Activated CD4-positive, alpha-beta memory T cell treated with anti-CD3 and anti-CD28 coated beads, Interleukin-2, amount 10 ng/mL, durations not matched to agents 7 days and 5 days (primary cell): ENCODE measurements around the gene NAXD. TPM values are rescaled to one million over a fixed set of nuclear protein-coding genes. Genes with fewer than 3 reads are reported as not detected.
"Not testable (repeated sequence)": the region's sequence is repeated elsewhere in the genome, so short reads cannot be mapped to it uniquely, and the experiment has no call there.

Source experiments
- CTCF ChIA-PET: fragments of 350-600 bp; sonication (Branson Sonifier 250); formaldehyde crosslinking; loops from one replicate; lab custom pipeline; 2021; ENCODE audit warnings: antibody characterized with exemption, inconsistent platforms; lab: Charles Lee
- POLR2A ChIA-PET: fragments of 350-600 bp; sonication (Branson Sonifier 250); formaldehyde crosslinking; loops from one replicate; lab custom pipeline; 2021; ENCODE audit warnings: antibody characterized with exemption; lab: Charles Lee
- DNase-seq: peaks from one replicate; pipeline ENCODE4 v3.0.0-alpha.2; 2020
- H3K27ac Mint-ChIP-seq: one replicate; pipeline ENCODE4 v1.8.0; 2021; ENCODE audit warnings: mild to moderate bottlenecking, mixed read lengths
- H3K27me3 Mint-ChIP-seq: one replicate; pipeline ENCODE4 v1.8.0; 2021; ENCODE audit warnings: mixed read lengths
- H3K36me3 Mint-ChIP-seq: one replicate; pipeline ENCODE4 v1.8.0; 2021; ENCODE audit warnings: low read depth, mixed read lengths
- H3K4me1 Mint-ChIP-seq: one replicate; pipeline ENCODE4 v1.8.0; 2021; ENCODE audit warnings: mixed read lengths
- H3K4me3 Mint-ChIP-seq: one replicate; pipeline ENCODE4 v1.8.0; 2021; ENCODE audit warnings: mild to moderate bottlenecking, mixed read lengths
- H3K9me3 Mint-ChIP-seq: one replicate; pipeline ENCODE4 v1.8.0; 2021; ENCODE audit warnings: mixed read lengths
- total RNA-seq, 2 experiments: library from RNA; stranded (reverse); gene quantifications; one replicate each; pipeline ENCODE4 v1.2.3, GENCODE V29; 2021

Gene NAXD
- total RNA-seq, 2 experiments from 2014 or later, result 29.6 to 30.8 TPM

DNA sequence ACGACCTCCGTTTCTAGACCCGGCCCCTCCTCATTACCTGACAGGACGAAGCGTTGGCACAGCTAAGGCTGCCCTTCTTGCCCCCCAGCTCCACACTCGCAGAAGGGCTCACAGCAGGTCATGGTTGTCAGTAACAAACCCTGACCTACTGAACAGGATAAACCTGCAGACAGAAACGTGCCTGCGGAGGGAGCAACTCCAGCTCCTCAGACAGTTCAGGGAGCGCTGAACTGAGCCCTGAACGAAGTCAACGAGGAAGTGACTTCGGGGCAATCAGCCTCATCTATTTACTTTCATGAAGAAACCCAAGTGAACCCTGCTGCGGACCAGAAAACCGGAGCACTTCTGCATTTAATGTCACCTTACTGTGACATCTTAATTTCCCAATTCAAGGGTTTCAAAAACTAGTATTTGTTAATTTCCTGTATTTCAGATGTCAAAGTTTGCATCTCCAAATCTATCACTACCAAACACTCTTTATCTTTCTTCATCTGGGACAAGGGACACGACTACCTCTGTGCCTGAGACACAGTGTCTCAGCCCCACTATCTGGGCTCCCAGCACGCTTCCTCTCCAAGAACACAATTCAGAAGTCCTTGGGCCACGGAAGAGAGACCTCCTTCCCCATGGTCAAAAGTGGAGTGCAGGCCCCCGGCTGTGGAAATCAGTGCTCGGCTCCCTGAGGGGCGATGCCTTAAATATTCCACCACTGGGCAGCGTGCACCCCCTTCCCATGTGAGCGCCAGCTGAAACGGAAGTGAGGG is 50.3 kb downstream of the NAXD start:
- H3K4me3 Mint-ChIP-seq, result no peak overlapping the region
- H3K27me3 Mint-ChIP-seq, result no peaks in the 10 kb centered on the region
- CTCF ChIA-PET, result no interaction called here

DNA sequence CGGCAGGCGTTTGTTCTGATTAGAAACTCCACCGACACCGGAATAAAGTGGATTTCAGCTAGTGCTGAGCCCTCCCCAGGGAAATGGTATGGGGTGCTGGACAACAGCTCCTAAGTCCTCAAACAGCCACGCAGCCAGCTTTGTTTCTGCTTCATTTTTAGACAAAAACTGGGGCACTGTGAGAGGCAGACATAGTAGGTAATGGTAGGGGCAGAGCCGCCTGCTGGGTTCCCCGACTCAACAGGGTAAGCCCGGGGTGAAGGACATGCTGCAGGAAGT is 50.8 kb downstream of the NAXD start:
- no peak for DNase-seq
- H3K4me3 Mint-ChIP-seq, result no peak overlapping the region
- peaks cover 80% of the 10 kb centered on the region for H3K36me3 Mint-ChIP-seq
- H3K4me1 Mint-ChIP-seq, result peaks cover 6% of the 10 kb centered on the region
- H3K27ac Mint-ChIP-seq, result no peak overlapping the region
- POLR2A ChIA-PET, result no interaction called here
- H3K27me3 Mint-ChIP-seq, result no peaks in the 10 kb centered on the region
- CTCF ChIA-PET, result no interaction called here
- no peaks in the 10 kb centered on the region for H3K9me3 Mint-ChIP-seq

More for the DNA sequence above, 50.3 kb downstream of the NAXD start:
- H3K9me3 Mint-ChIP-seq, result no peaks in the 10 kb centered on the region
- POLR2A ChIA-PET, result no interaction called here
- DNase-seq, result no peak
- no peak overlapping the region for H3K27ac Mint-ChIP-seq
- H3K4me1 Mint-ChIP-seq, result peaks cover 6% of the 10 kb centered on the region
- peaks cover 79% of the 10 kb centered on the region for H3K36me3 Mint-ChIP-seq

DNA sequence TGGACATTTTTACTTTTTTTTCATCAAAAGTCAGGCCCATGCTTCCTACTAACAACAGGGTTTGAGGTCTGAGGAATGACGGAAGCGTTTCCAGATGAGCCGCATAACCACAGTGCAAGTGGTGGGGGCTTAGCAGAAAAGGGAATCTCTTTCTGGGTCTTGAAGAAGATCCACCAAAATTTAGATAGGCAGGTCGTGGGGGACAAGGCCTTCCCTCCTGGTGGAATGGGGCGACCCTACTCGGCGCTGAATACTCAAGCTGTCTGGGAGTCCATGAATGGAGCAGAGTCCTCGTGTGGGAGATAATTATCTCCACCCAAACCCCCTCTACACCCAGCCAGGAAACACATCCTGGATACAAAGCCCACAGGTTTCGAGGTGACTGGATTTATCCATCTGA is 53.7 kb downstream of the NAXD start:
- Mint-ChIP-seq H3K36me3 (peaks cover 77% of the 10 kb centered on the region), H3K4me3 (no peak overlapping the region), H3K27ac (no peak overlapping the region), H3K4me1 (peaks cover 6% of the 10 kb centered on the region), H3K27me3 (no peaks in the 10 kb centered on the region), H3K9me3 (no peaks in the 10 kb centered on the region)
- DNase-seq, result no peak
- ChIA-PET POLR2A (no interaction called here), CTCF (interaction anchor here (1.0 kb wide), 1 partner anchor 14 kb away, joined by 5 read pairs; no protein-coding TSS in a partner anchor)

DNA sequence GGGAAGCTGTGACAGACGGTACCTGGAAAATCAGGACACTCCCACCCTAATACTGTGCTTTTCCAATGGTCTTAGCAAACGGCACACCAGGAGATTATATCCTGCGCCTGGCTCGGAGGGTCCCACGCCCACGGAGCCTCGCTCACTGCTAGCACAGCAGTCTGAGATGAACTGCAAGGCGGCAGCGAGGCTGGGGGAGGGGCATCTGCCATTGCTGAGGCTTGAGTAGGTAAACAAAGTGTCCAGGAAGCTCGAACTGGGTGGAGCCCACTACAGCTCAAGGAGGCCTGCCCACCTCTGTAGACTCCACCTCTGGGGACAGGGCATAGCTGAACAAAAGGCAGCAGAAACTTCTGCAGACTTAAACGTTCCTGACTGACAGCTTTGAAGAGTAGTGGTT is 54.5 kb downstream of the NAXD start:
- DNase-seq, H3K27ac Mint-ChIP-seq, H3K4me1 Mint-ChIP-seq, H3K27me3 Mint-ChIP-seq, POLR2A ChIA-PET, H3K4me3 Mint-ChIP-seq, H3K9me3 Mint-ChIP-seq: not testable (repeated sequence)
- peaks cover 79% of the 10 kb centered on the region for H3K36me3 Mint-ChIP-seq
- CTCF ChIA-PET, result interaction anchor here (1.0 kb wide), 1 partner anchor 13 kb away, joined by 5 read pairs; no protein-coding TSS in a partner anchor

DNA sequence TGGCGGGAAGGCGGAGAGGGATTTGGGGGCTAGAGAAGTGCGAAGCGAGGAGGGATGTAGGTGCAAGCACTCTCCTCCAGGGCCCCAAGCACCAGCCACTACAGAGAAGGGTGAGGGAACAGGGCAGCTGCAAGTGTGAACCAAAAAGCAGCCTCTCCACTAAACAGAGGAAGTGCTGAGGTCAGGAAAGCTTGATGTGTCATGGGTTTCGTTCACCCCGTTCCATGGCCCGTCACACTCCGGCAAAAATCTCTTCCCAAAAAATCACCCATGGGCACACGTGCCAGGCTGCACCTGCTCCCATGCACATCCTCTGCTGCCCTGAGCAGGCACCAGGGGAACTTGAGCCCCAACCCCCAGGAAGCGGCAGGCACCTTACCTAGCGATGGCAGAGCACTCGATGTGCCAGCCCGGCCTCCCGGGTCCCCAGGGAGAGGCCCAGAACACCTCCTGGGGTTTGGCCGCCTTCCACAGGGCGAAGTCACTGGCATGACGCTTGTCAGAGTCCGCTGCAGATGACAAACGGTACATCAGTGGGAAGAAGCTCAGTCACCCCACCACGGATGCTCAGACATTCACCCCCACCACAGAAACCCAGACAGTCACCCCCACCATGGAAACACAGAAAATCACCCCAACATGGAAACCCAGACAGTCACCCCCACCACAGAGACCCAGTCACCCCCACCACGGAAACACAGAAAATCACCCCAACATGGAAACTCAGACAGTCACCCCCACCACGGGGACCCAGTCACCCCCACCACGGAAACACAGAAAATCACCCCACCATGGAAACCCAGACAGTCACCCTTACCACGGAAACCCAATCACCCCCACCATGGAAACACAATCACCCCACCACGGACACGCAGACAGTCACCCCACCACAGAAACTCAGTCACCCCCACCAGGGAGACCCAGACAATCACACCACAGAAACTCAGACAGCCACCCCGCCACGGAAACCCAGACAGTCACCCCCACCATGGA is 61.5 kb downstream of the NAXD start:
- H3K4me1 Mint-ChIP-seq, result peaks cover 12% of the 10 kb centered on the region
- no peaks in the 10 kb centered on the region for H3K27me3 Mint-ChIP-seq
- DNase-seq, result no peak
- ChIA-PET POLR2A (no interaction called here), CTCF (no interaction called here)
- peaks cover 79% of the 10 kb centered on the region for H3K36me3 Mint-ChIP-seq
- H3K4me3 Mint-ChIP-seq, result no peak overlapping the region
- H3K27ac Mint-ChIP-seq, result peak overlapping the region; percentile 16
- H3K9me3 Mint-ChIP-seq, result no peaks in the 10 kb centered on the region

DNA sequence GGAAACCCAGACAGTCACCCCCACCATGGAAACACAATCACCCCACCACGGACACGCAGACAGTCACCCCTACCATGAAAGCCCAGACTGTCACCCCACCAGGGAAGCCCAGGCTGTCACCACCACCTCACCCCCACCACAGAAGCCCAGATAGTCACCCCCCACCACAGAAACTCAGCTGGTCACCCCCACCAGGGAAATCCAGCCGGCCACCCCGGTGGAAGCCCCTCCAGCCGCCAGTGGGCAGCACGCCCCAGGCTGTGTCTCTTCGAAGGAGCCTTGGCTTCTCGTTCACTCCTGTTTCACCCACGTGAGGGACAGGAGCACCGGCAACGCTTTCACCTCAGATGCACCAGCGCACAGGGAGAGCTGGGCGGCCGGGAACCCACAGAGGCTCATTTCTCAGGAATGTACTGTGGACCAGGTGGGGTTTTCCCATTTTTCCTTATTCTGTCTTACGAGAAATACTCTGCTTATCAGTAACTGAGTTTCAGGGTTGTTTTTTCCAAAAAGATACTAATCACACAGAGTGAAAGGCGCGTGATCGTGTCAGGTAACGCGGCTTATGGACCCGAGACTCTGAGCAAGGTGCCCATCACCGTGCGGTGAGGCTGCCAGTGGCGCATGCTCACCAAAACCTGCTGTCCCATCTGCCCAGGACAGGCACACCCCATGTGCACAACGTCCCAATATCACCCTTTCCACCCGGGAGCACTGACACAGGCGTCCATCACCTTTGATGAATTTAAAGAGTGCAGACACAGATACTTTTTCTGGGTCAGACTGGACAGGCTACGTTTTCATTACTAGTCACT is 62.6 kb downstream of the NAXD start:
- Mint-ChIP-seq H3K9me3 (no peaks in the 10 kb centered on the region), H3K4me3 (no peak overlapping the region), H3K36me3 (peaks cover 79% of the 10 kb centered on the region), H3K4me1 (peaks cover 12% of the 10 kb centered on the region), H3K27ac (no peak overlapping the region), H3K27me3 (no peaks in the 10 kb centered on the region)
- POLR2A ChIA-PET, result no interaction called here
- DNase-seq, result no peak
- CTCF ChIA-PET, result interaction anchor here (0.6 kb wide), 1 partner anchor 762 kb away, joined by 3 read pairs; no protein-coding TSS in a partner anchor

DNA sequence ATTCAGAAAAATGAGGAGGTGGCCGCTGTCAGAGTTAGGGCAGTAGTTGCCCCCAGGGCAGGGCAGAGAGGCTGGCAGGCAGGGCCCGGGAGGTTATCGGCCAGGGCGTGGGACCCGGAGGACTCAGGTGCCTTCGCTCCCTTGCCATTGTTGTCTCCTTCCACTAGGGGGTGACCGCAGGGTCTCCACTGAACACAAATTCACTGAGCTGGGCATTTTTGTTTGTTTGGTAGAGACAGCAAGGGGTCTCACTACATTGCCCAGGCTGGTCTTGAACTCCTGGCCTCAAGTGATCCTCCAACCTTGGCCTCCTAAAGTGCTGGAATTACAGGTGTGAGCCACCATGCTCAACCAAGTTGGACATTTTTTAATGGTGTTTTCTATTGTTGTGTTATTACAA is 65.5 kb downstream of the NAXD start:
- Mint-ChIP-seq H3K27ac (no peak overlapping the region), H3K27me3 (no peaks in the 10 kb centered on the region), H3K4me1 (peaks cover 10% of the 10 kb centered on the region), H3K4me3 (no peak overlapping the region), H3K36me3 (peaks cover 62% of the 10 kb centered on the region), H3K9me3 (no peaks in the 10 kb centered on the region)
- ChIA-PET POLR2A (no interaction called here), CTCF (interaction anchor here (1.4 to 4.6 kb wide), 2 partner anchors 9 to 138 kb away, joined by 3 to 35 read pairs; no protein-coding TSS in a partner anchor)
- DNase-seq, result no peak

DNA sequence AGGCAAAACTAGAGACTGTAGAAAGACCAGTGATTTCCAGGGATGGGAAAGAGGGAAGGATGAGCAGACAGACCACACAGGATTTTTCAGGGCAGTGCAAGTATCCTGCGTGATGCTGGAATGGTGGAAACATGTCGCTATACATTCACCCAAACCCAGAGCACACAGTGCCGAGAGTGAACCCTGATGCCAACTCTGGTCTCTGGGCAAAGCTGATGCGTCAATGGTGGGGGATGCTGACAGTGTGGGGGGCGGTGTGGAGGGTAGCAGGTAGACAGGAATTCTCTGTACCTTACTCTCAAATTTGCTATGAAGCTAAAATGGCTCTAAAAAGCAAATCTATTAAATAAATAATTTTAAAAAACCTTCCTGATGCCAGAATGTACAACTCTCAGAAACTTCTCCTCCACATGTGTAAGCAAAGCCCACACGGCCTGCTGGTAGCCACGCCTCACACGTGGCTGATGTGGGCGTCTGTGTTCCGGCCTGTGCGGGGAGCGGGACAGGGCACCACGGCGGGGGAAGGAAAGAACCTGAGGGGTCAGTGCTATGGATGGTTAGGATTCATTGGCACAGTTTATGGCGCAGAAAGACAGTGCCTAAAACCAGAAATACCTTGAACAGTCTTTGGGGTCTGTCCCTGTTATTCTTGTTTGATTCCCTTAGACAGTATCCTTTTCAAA is 66.7 kb downstream of the NAXD start:
- DNase-seq, result no peak
- ChIA-PET CTCF (interaction anchor here (0.5 to 4.6 kb wide), 6 partner anchors 8 to 233 kb away, joined by 3 to 35 read pairs (median 4); partner anchors contain the start of gene ANKRD10), POLR2A (interaction anchor here (2.4 kb wide), 1 partner anchor 33 kb away, joined by 11 read pairs; the partner anchor contains the start of gene ING1)
- H3K4me1 Mint-ChIP-seq, result no peaks in the 10 kb centered on the region
- no peak overlapping the region for H3K27ac Mint-ChIP-seq
- H3K36me3 Mint-ChIP-seq, result peaks cover 53% of the 10 kb centered on the region
- H3K9me3 Mint-ChIP-seq, result no peaks in the 10 kb centered on the region
- H3K4me3 Mint-ChIP-seq, result no peak overlapping the region
- H3K27me3 Mint-ChIP-seq, result no peaks in the 10 kb centered on the region

DNA sequence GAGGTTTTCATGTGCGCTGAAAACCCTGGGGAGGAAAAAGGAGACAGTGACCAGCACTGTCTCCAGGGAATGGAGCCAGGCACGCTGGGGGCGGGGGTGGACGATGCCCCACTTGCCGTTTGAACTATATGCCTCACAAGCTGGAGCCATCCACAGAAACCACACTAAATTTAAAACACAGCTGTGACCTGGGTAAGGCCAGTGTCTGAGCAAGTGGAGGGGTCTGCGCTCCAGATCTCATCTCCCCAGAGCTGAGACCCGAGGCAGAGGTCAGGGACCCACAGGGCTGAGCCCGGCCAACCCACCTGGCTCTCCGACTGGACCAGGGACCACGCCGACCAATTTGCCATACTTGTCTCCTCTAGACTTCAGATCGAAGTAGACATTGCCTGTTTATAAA is 67.4 kb downstream of the NAXD start:
- Mint-ChIP-seq H3K36me3 (peaks cover 51% of the 10 kb centered on the region), H3K4me3 (no peak overlapping the region), H3K27me3 (no peaks in the 10 kb centered on the region), H3K9me3 (no peaks in the 10 kb centered on the region), H3K4me1 (no peaks in the 10 kb centered on the region), H3K27ac (no peak overlapping the region)
- CTCF ChIA-PET, result interaction anchor here (0.5 to 4.6 kb wide), 13 partner anchors 13 to 385 kb away, joined by 3 to 35 read pairs (median 4); partner anchors contain the start of genes ANKRD10 and CARS2
- no peak for DNase-seq
- POLR2A ChIA-PET, result interaction anchor here (0.6 to 2.4 kb wide), 4 partner anchors 23 to 138 kb away, joined by 3 to 11 read pairs (median 3); partner anchors contain the start of genes CARS2 and ING1

DNA sequence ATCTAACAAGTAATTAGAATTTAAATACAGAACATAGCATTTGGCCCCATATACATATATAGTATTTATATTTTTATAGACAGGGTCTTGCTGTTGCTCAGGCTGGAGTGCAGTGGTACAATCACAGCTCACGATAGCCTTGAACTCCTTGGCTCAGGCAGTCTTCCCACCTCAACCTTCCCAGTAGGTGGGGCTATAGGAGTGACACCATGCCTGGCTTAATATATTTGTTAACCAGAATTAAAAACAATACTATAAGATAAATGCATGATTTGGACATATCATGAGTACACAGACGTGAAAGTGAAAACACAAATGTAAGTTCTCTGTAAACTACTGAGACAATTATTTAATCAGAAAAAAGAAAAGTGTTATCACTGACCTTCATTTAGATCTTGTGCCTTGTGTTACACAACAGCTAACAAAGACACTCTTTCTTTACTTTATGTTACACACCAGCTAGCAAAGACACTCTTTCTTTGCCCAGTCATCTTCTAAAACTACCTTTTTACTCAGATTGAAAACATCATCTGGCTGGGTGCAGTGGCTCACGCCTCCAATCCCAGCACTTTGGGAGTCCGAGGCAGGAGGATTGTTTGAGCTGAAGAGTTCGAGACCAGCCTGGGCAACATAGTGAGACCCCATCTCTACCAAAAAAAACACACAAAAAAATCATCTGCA is 68.0 kb downstream of the NAXD start:
- Mint-ChIP-seq H3K9me3 (no peaks in the 10 kb centered on the region), H3K4me1 (no peaks in the 10 kb centered on the region), H3K4me3 (no peak overlapping the region), H3K27ac (no peak overlapping the region), H3K27me3 (no peaks in the 10 kb centered on the region), H3K36me3 (peaks cover 46% of the 10 kb centered on the region)
- ChIA-PET POLR2A (interaction anchor here (0.6 to 2.4 kb wide), 5 partner anchors 22 to 137 kb away, joined by 3 to 11 read pairs (median 3); partner anchors contain the start of genes CARS2 and ING1), CTCF (interaction anchor here (0.6 to 4.6 kb wide), 15 partner anchors 14 to 384 kb away, joined by 3 to 35 read pairs (median 4); partner anchors contain the start of genes ANKRD10 and CARS2)
- DNase-seq, result peak; percentile 37

DNA sequence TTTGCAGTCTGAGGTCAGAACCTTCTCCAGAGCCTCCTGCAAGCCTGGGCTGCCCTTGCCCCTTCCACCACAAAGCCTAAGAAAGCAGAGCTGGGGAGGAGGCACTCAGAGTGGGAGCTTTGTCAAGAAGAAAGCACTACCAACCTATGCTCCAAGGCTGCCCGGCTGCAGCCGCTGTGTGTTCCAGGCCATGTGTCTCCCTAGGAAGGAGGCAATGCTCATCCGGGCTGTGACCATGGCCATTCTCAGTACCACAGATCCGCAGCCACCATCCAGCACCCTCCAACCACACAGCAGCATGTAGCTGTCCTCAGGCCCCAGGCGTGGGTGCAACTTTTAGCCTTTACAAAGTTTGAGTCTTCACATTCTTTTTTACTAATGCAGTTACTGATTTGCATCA is 68.6 kb downstream of the NAXD start:
- Mint-ChIP-seq H3K27ac (no peak overlapping the region), H3K9me3 (no peaks in the 10 kb centered on the region), H3K36me3 (peaks cover 41% of the 10 kb centered on the region), H3K27me3 (no peaks in the 10 kb centered on the region), H3K4me3 (no peak overlapping the region), H3K4me1 (no peaks in the 10 kb centered on the region)
- no peak for DNase-seq
- ChIA-PET CTCF (interaction anchor here (0.6 to 4.6 kb wide), 10 partner anchors 17 to 383 kb away, joined by 3 to 35 read pairs (median 4); partner anchors contain the start of gene CARS2), POLR2A (interaction anchor here (0.8 to 2.4 kb wide), 2 partner anchors 31 to 32 kb away, joined by 3 to 11 read pairs; partner anchors contain the start of gene ING1)
